IMR-90 (cell line): ENCODE measurements around the gene PILRA. TPM values are rescaled to one million over a fixed set of nuclear protein-coding genes. Genes with fewer than 3 reads are reported as not detected.

Experiments
- ATAC-seq: fragments of 200-7000 bp; cut with Tn5 transposase; 2 replicates; pipeline ENCODE4 v1.9.1; 2020; ENCODE audit warnings: low read depth, mild to moderate bottlenecking, moderate library complexity
- BruUV-seq: library from RNA; stranded (reverse); fragments of 400-500 nt; replicated peaks from 2 replicates; lab custom pipeline; 2021; lab: Mats Ljungman, UMichigan
- CTCF ChIA-PET: fragments of 300-600 bp; formaldehyde crosslinking; extraction: SDS; loops from one replicate; lab custom pipeline; 2021; ENCODE audit warnings: antibody characterized with exemption; lab: Yijun Ruan, JAX
- POLR2A ChIA-PET: fragments of 300-600 bp; sonication (Branson Sonifier 250); formaldehyde crosslinking; loops from one replicate; lab custom pipeline; 2022; ENCODE audit warnings: antibody characterized with exemption; ENCODE audit not compliant: unreplicated experiment; lab: Charles Lee
- DNase-seq: peaks from one replicate; pipeline ENCODE4 v3.0.0; 2013
- H2AFZ ChIP-seq: replicated peaks from 2 replicates; pipeline ENCODE3; 2013; ENCODE audit warnings: low read length, mild to moderate bottlenecking; ENCODE audit not compliant: poor library complexity
- H2AK5ac ChIP-seq: 2 replicates; pipeline ENCODE4 v1.6.1; 2013; ENCODE audit warnings: low read depth, low read length, inconsistent platforms
- H2AK9ac ChIP-seq: replicated peaks from 2 replicates; pipeline ENCODE3; 2013; ENCODE audit warnings: mild to moderate bottlenecking, low read depth, low read length, moderate library complexity; ENCODE audit not compliant: poor library complexity
- H2BK120ac ChIP-seq: 2 replicates; pipeline ENCODE4 v1.6.1; 2013; ENCODE audit warnings: low read depth, low read length, inconsistent platforms
- H2BK15ac ChIP-seq: 3 replicates; pipeline ENCODE4 v1.6.1; 2013; ENCODE audit warnings: low read depth, low read length, inconsistent platforms
- H2BK20ac ChIP-seq: 2 replicates; pipeline ENCODE4 v1.6.1; 2013; ENCODE audit warnings: low read depth, mild to moderate bottlenecking, inconsistent platforms, low read length, moderate library complexity
- H2BK5ac ChIP-seq: 2 replicates; pipeline ENCODE4 v1.6.1; 2013; ENCODE audit warnings: mild to moderate bottlenecking, low read depth, low read length, inconsistent platforms; ENCODE audit not compliant: poor library complexity, severe bottlenecking
- H3K14ac ChIP-seq: replicated peaks from 2 replicates; pipeline ENCODE4 v1.6.1; 2013; ENCODE audit warnings: low read depth, low read length, inconsistent platforms
- H3K18ac ChIP-seq: 2 replicates; pipeline ENCODE4 v1.6.1; 2013; ENCODE audit warnings: low read depth, low read length, control low read depth
- H3K23ac ChIP-seq: 2 replicates; pipeline ENCODE4 v1.6.1; 2013; ENCODE audit warnings: low read depth, low read length, inconsistent platforms
- H3K27ac ChIP-seq: 2 replicates; pipeline ENCODE4 v1.5.1; 2013; ENCODE audit warnings: mild to moderate bottlenecking, control low read depth, low read length; ENCODE audit not compliant: insufficient read depth
- H3K27me3 ChIP-seq: 2 replicates; pipeline ENCODE4 v1.6.1; 2013; ENCODE audit warnings: low read length; ENCODE audit not compliant: control insufficient read depth, insufficient read depth
- H3K36me3 ChIP-seq: 2 replicates; pipeline ENCODE4 v1.6.1; 2013; ENCODE audit warnings: low read length, mixed read lengths; ENCODE audit not compliant: control insufficient read depth, insufficient read depth
- H3K4ac ChIP-seq: 2 replicates; pipeline ENCODE4 v1.6.1; 2013; ENCODE audit warnings: low read depth, low read length, inconsistent platforms
- H3K4me1 ChIP-seq: 2 replicates; pipeline ENCODE4 v1.6.1; 2013; ENCODE audit warnings: low read length, mixed read lengths; ENCODE audit not compliant: control insufficient read depth, insufficient read depth
- H3K4me2 ChIP-seq: 2 replicates; pipeline ENCODE4 v1.6.1; 2013; ENCODE audit warnings: low read depth, mild to moderate bottlenecking, control low read depth, low read length, moderate library complexity
- H3K4me3 ChIP-seq: 2 replicates; pipeline ENCODE4 v1.5.1; 2013; ENCODE audit warnings: low read depth, mild to moderate bottlenecking, control low read depth, low read length, moderate library complexity; ENCODE audit not compliant: insufficient read depth
- H3K56ac ChIP-seq: 2 replicates; pipeline ENCODE4 v1.6.1; 2013; ENCODE audit warnings: low read length, inconsistent platforms; ENCODE audit not compliant: insufficient read depth; ENCODE audit errors: extremely low read depth
- H3K79me1 ChIP-seq, 2 experiments: 2 replicates each; pipeline ENCODE4 v1.6.1; 2013; ENCODE audit warnings: low read length in 2 of 2, inconsistent platforms in 1 of 2, low read depth in 1 of 2
- H3K9ac ChIP-seq: 2 replicates; pipeline ENCODE4 v1.6.1; 2013; ENCODE audit warnings: low read depth, low read length, control low read depth
- H3K9me1 ChIP-seq: 2 replicates; pipeline ENCODE4 v1.6.1; 2013; ENCODE audit warnings: low read length, inconsistent platforms; ENCODE audit not compliant: insufficient read depth
- H3K9me3 ChIP-seq: 2 replicates; pipeline ENCODE4 v1.6.1; 2013; ENCODE audit warnings: low read length; ENCODE audit not compliant: control insufficient read depth, insufficient read depth
- H4K20me1 ChIP-seq: 2 replicates; pipeline ENCODE4 v1.6.1; 2013; ENCODE audit warnings: low read length, inconsistent platforms; ENCODE audit not compliant: insufficient read depth
- H4K5ac ChIP-seq: 2 replicates; pipeline ENCODE4 v1.6.1; 2013; ENCODE audit warnings: mild to moderate bottlenecking, low read depth, low read length, control low read depth
- H4K8ac ChIP-seq, 2 experiments: 2 replicates each; pipeline ENCODE4 v1.6.1; 2013; ENCODE audit warnings: low read depth in 2 of 2, low read length in 2 of 2, control low read depth in 1 of 2, inconsistent platforms in 1 of 2
- H4K91ac ChIP-seq: 2 replicates; pipeline ENCODE4 v1.6.1; 2013; ENCODE audit warnings: low read depth, low read length, inconsistent platforms; ENCODE audit not compliant: insufficient read depth
- CEBPB ChIP-seq: IDR thresholded peaks from 2 replicates; pipeline ENCODE4 v1.6.1; 2012; ENCODE audit warnings: low read depth, low read length, improper control_type of control experiment
- NFE2L2 ChIP-seq: fragments of 150-350 bp; IDR thresholded peaks from 2 replicates; pipeline ENCODE4 v1.6.1; 2016; ENCODE audit warnings: low read depth, mild to moderate bottlenecking, low read length
- POLR2A ChIP-seq: IDR thresholded peaks from 2 replicates; pipeline ENCODE4 v1.6.1; 2012; ENCODE audit warnings: mild to moderate bottlenecking, low read depth, low read length
- RAD21 ChIP-seq: IDR thresholded peaks from 2 replicates; pipeline ENCODE4 v1.6.1; 2012; ENCODE audit warnings: low read length, improper control_type of control experiment
- SMC3 ChIP-seq: fragments of 150-350 bp; IDR thresholded peaks from 2 replicates; pipeline ENCODE4 v1.6.1; 2016; ENCODE audit warnings: low read depth, mild to moderate bottlenecking, antibody characterized with exemption, low read length, moderate library complexity
- WGBS, 2 experiments: methylation state at CpG; one replicate each; pipeline versions ENCODE4 v1.1.5 to v1.1.7; 2013; ENCODE audit warnings: missing lambda C conversion rate in 2 of 2; ENCODE audit not compliant: insufficient read length in 1 of 2; ENCODE audit errors: extremely low coverage in 2 of 2; 5-methylcytosine and 5-hydroxymethylcytosine counted together
- dilution Hi-C: fragments of 300-500 bp; cut with HindIII; formaldehyde crosslinking; loops from one replicate; pipeline ENCODE4 v1.14.3; 2018; ENCODE audit warnings: low sequenced_read_pairs; ENCODE audit not compliant: unreplicated experiment
- in situ Hi-C: fragments of 300-500 bp; cut with MboI; formaldehyde crosslinking; loops from 3 replicates; pipeline ENCODE4 v1.14.3; 2019; ENCODE audit warnings: low sequenced_read_pairs, inconsistent platforms, mixed read lengths
- intact Hi-C: fragments of 100-400 bp; cut with micrococcal nuclease; formaldehyde crosslinking; loops from 2 replicates; pipeline ENCODE4 v1.10.0; 2022
- polyA plus RNA-seq, 3 experiments: library from polyadenylated mRNA; depleted of rRNA; stranded (reverse); fragments of >200 nt; gene quantifications; 2 replicates each; pipeline ENCODE4 v1.2.3, GENCODE V29; 2012; ENCODE audit warnings: low replicate concordance in 1 of 3
- total RNA-seq: library from RNA; depleted of rRNA; stranded (reverse); fragments of >200 nt; gene quantifications from 2 replicates; pipeline ENCODE4 v1.2.3, GENCODE V29; 2012

Gene PILRA
- total and polyA plus RNA-seq, 2 of the 4 experiments (the other 2 are of a cell fraction) = 0.56 TPM; not detected in 1

DNA sequence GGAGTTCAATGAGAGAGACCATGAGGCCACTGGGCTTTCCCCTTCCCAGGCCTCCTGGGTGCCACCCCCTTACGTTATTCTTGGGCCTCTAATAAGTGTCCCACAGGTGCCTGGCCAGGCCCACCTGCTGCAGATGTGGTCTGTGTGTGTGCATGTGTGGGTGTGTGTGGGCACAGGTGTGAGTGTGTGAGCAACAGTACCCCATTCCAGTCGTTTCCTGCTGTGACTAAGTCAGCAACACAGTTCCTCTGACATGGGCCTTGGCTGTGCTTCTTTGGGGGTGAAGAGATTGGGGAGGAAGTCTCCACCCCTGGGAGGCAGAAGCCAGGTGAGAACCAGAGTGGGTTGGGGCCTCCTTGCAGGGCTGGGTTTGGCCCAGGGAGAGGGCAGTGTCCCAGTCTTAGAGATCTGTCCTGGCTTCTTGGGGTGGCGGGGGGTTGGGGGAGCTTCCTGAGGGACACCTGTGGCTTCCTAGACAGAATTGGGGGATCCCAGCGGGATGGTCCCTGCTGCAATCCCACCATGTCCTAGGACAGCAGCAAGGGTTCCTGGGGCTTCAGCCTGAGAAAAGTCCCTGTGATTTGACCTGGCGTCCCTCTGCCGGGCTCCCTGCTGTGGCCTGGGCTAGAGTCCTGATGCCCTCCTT, 19.5 kb upstream of the PILRA start:
- H4K91ac ChIP-seq = no peak overlapping the region
- no peak overlapping the region for H3K4me2 ChIP-seq
- 70% methylated on average over 2 of the region's 6 CpGs; no CpG with 5 or more reads in 1 of the 2 experiments for WGBS, 2 experiments
- in situ Hi-C loops (no loop called here), dilution Hi-C loops (no loop called here), intact Hi-C loops (no loop called here)
- H2BK120ac ChIP-seq = no peak overlapping the region
- H2AFZ ChIP-seq = no peak overlapping the region
- no peak overlapping the region for H4K5ac ChIP-seq
- no peak overlapping the region for H3K4ac ChIP-seq
- H2AK9ac ChIP-seq = no peak overlapping the region
- H3K9ac ChIP-seq = no peak overlapping the region
- no peak overlapping the region for H2AK5ac ChIP-seq
- CTCF ChIA-PET = no interaction called here
- BruUV-seq = no TSS peak
- H2BK20ac ChIP-seq = no peak overlapping the region
- H3K27me3 ChIP-seq = no peaks in the 10 kb centered on the region
- H2BK5ac ChIP-seq = no peak overlapping the region
- no peak overlapping the region for H3K18ac ChIP-seq
- H3K14ac ChIP-seq = no peak overlapping the region
- no peak overlapping the region for H3K56ac ChIP-seq
- H3K23ac ChIP-seq = no peak overlapping the region
- H4K8ac ChIP-seq = no peak overlapping the region
- no peaks in the 10 kb centered on the region for H3K4me1 ChIP-seq
- no peak overlapping the region for H2BK15ac ChIP-seq
- peaks cover 74% of the 10 kb centered on the region for H3K36me3 ChIP-seq
- ATAC-seq = no peak
- peaks cover 4 to 20% of the 10 kb centered on the region in 2 experiments; a peak in 2 of 4 replicates for H3K79me1 ChIP-seq
- POLR2A ChIA-PET = no interaction called here
- no peak for DNase-seq
- H4K20me1 ChIP-seq = no peaks in the 10 kb centered on the region; the same call in 1 of the 2 replicates
- no peaks in the 10 kb centered on the region for H3K9me3 ChIP-seq
- no peaks in the 10 kb centered on the region for H3K9me1 ChIP-seq
- no peak overlapping the region for H3K4me3 ChIP-seq
- no peak for TF ChIP-seq POLR2A
- no peak for TF ChIP-seq CEBPB
- no peak for TF ChIP-seq RAD21
- no peak for TF ChIP-seq SMC3
- no peak for TF ChIP-seq NFE2L2
- H3K27ac ChIP-seq = no peak overlapping the region
